ENCODE data around the gene LEF1.
"Not testable (repeated sequence)": the region's sequence is repeated elsewhere in the genome, so short reads cannot be mapped to it uniquely, and the experiment has no call there.

Gene LEF1

GRCh38 chr4:108029731-108030130 lies 139.0 kb downstream of the LEF1 start:
- no peaks in the 10 kb centered on the region for H3K9me3 Mint-ChIP-seq
- no peak for DNase-seq (ENCODE audit: low spot score)
- peaks cover 43% of the 10 kb centered on the region for H3K4me1 Mint-ChIP-seq (ENCODE audit: low read depth)
- no peaks in the 10 kb centered on the region for H3K27me3 Mint-ChIP-seq (ENCODE audit: low read depth)
- peaks cover 43% of the 10 kb centered on the region for H3K36me3 Mint-ChIP-seq (ENCODE audit: low read depth)
- H3K27ac Mint-ChIP-seq = peak overlapping the region; percentile 88
- peak overlapping the region; percentile 56 for H3K4me3 Mint-ChIP-seq

- H3K27ac Mint-ChIP-seq = peak overlapping the region; percentile 79
- peaks cover 38% of the 10 kb centered on the region for H3K4me1 Mint-ChIP-seq (ENCODE audit: low read depth)
- H3K27me3 Mint-ChIP-seq (ENCODE audit: low read depth) = no peaks in the 10 kb centered on the region
- no peaks in the 10 kb centered on the region for H3K9me3 Mint-ChIP-seq
- H3K4me3 Mint-ChIP-seq = peak overlapping the region; percentile 56
- DNase-seq (ENCODE audit: low spot score) = peak; percentile 61
- H3K36me3 Mint-ChIP-seq (ENCODE audit: low read depth) = peaks cover 42% of the 10 kb centered on the region
These were observed 139.6 kb downstream of the LEF1 start for GRCh38 chr4:108029016-108029720.

DNA sequence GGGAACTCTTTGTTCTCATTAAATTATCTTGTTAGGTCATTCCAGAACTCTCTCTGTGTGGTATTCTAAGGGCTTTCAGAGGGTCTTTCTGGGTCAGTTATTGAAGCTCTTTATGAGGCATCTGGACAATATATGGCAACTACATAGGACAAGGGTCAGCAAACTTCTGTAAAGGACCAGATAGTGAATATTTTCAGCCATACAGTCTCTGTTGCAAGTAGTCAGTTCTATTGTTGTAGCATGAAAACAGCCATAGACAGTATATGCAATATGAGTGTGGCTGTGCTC lies 143.9 kb downstream of the LEF1 start:
- Mint-ChIP-seq H3K4me1 (ENCODE audit: low read depth) (peaks cover 30% of the 10 kb centered on the region), H3K4me3 (no peak overlapping the region), H3K36me3 (ENCODE audit: low read depth) (peaks cover 46% of the 10 kb centered on the region), H3K9me3 (no peaks in the 10 kb centered on the region), H3K27me3 (ENCODE audit: low read depth) (no peaks in the 10 kb centered on the region), H3K27ac (no peak overlapping the region)
- DNase-seq (ENCODE audit: low spot score) = no peak

DNA sequence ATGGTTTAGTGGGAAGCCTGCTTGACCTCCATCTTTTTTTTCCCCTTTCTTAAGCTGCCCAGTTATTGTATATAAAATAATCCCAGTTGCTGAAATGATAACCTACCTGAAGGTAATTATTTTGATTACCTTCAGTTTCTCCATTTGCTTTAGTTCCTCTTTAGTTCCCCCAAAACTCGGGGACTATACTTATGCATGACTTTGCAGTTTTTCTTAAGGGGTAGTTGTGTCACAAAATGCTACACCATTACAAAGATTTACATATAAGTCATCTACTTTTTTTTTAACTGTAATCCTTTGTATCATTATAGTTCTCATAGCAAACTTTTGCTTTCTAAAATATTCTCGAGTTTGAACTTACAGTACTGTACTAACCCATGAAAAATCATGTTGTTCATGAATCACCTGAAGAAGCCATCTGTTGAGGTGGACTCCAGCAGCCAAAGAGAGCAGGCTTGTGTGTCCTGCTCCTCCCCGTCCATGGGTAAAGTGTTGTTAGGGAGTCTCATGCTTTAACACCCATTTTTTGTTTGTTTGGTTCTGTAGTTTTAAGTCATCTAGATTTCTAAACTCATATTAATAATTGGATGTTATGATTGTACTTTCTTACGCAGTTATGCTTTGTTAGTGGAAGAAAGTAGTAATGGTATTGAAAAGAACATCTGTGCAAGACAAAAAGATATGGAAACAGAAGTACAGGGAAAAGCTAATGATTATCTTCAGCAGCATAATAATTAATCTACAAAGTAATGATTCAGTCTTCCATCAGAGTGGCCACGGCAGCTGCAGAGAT lies 144.5 kb downstream of the LEF1 start:
- DNase-seq (ENCODE audit: low spot score) = no peak
- Mint-ChIP-seq H3K27ac (no peak overlapping the region), H3K4me1 (ENCODE audit: low read depth) (peaks cover 25% of the 10 kb centered on the region), H3K27me3 (ENCODE audit: low read depth) (no peaks in the 10 kb centered on the region), H3K4me3 (no peak overlapping the region), H3K9me3 (no peaks in the 10 kb centered on the region), H3K36me3 (ENCODE audit: low read depth) (peaks cover 46% of the 10 kb centered on the region)

GRCh38 chr4:108018884-108019187 lies 149.9 kb downstream of the LEF1 start:
- Mint-ChIP-seq H3K4me1 (ENCODE audit: low read depth) (peaks cover 14% of the 10 kb centered on the region), H3K36me3 (ENCODE audit: low read depth) (peaks cover 36% of the 10 kb centered on the region), H3K4me3 (no peak overlapping the region), H3K27me3 (ENCODE audit: low read depth) (no peaks in the 10 kb centered on the region), H3K27ac (no peak overlapping the region), H3K9me3 (no peaks in the 10 kb centered on the region)
- DNase-seq (ENCODE audit: low spot score) = no peak

DNA sequence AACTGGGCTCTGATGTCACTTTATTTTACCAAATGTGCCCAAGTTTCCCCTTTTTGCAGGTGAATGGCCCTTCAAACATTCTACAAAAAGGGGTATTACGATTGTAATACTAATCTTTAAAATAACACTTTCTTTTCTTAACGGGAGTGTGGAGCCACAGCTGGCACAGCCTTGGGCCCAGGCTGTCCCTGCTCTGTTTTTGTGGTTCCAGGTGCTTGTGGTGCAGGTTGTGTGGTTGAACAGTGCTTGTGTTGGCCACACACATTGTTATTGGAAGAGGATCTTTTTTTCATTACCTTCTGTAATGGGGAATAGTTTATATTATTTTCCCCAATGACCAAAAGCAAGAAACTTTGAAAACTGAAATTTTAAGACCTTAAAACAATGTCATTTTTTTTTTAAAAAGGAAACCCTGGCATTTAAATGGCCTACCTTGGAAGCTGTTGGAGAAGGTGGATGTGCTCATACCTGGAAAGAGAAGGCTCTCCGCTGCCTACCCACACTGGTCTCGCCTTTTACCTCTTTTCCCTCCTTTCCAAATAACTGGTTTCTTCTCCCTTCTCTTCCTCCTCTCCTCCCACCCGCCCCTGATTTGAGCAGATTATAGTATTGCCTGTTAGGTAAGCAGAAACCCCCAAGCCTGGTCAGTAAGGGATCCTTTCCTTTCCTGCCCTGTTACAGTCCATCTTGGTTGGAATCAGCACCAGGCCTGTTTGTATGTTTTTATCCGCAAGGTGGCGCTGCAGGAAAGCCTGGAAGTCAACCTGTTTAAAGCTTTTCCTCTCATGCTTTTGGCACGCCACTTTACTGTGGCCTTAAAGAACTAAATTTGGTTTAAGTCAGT lies 150.5 kb downstream of the LEF1 start:
- H3K36me3 Mint-ChIP-seq (ENCODE audit: low read depth) = peaks cover 34% of the 10 kb centered on the region
- no peak overlapping the region for H3K4me3 Mint-ChIP-seq

GRCh38 chr4:108013955-108014354 lies 154.8 kb downstream of the LEF1 start:
- Mint-ChIP-seq H3K36me3 (ENCODE audit: low read depth) (peaks cover 41% of the 10 kb centered on the region), H3K9me3 (no peaks in the 10 kb centered on the region), H3K4me1 (ENCODE audit: low read depth) (peaks cover 4% of the 10 kb centered on the region), H3K4me3 (no peak overlapping the region), H3K27ac (no peak overlapping the region), H3K27me3 (ENCODE audit: low read depth) (no peaks in the 10 kb centered on the region)
- DNase-seq (ENCODE audit: low spot score) = no peak

More for the DNA sequence above, 150.5 kb downstream of the LEF1 start:
- peak; percentile 67 for DNase-seq (ENCODE audit: low spot score)
- H3K9me3 Mint-ChIP-seq = no peaks in the 10 kb centered on the region
- H3K4me1 Mint-ChIP-seq (ENCODE audit: low read depth) = peaks cover 12% of the 10 kb centered on the region
- H3K27me3 Mint-ChIP-seq (ENCODE audit: low read depth) = no peaks in the 10 kb centered on the region
- no peak overlapping the region for H3K27ac Mint-ChIP-seq

DNA sequence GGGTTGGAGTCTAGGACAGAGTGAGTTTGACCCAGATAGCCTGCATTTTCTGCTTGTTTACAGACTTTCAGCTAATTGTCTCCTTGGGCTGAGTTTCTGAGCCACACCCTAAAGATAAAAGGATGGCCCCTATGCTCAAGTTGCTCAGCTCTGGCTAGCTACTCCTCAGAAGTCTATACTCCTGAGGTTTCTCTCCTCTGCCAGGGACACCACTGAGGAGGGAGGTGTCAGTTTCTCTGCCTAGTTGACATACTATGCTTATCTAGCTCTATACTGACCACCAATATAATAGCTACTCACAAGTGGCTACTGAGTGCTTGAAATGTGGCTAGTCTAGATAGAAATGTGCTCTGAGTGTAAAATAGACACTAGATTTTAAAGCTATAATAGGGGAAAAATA lies 155.4 kb downstream of the LEF1 start:
- H3K4me1 Mint-ChIP-seq (ENCODE audit: low read depth) = peaks cover 3% of the 10 kb centered on the region
- H3K9me3 Mint-ChIP-seq = no peaks in the 10 kb centered on the region
- H3K27me3 Mint-ChIP-seq (ENCODE audit: low read depth) = no peaks in the 10 kb centered on the region
- no peak overlapping the region for H3K4me3 Mint-ChIP-seq
- no peak for DNase-seq (ENCODE audit: low spot score)
- H3K36me3 Mint-ChIP-seq (ENCODE audit: low read depth) = peaks cover 41% of the 10 kb centered on the region
- no peak overlapping the region for H3K27ac Mint-ChIP-seq

DNA sequence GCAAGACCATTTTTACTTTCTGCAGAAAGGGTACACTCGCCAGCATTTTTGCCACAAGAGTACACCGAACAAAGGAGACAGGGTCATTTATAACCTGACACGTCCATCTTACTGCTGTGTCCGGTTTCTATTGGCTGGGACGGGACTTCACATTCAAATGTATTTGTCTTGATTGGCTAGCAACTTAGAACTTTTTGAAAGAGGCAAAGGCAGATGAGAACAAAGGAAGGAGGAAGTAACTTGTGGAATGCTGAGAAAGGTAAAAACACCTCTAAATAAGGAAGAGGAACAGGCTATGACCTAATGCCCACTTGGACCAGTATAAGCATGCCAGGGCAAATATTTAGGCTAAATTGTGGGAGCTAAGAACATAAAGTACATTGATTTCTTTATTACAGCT lies 156.3 kb downstream of the LEF1 start:
- DNase-seq (ENCODE audit: low spot score); H3K27ac Mint-ChIP-seq; H3K4me3 Mint-ChIP-seq; H3K4me1 Mint-ChIP-seq (ENCODE audit: low read depth); H3K9me3 Mint-ChIP-seq; H3K27me3 Mint-ChIP-seq (ENCODE audit: low read depth): not testable (repeated sequence)
- H3K36me3 Mint-ChIP-seq (ENCODE audit: low read depth) = peaks cover 39% of the 10 kb centered on the region

DNA sequence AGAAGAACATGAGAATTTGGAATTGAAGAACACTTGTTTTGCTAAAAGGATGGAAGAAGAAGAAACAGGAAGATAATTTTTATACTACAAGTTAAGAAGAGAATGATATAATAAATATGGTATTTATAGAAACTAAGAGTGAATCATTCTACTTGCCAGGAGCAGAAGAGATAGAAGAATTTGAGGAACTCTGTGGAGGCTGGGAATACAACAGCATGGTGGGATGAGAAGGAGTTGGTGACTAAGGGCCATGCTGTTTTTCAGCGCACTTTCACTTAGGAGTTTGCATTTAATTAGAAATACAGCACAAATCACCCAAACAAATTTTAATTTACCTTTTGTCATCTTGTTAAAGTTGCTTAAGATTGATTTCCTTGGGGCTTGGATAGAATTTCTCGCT lies 158.6 kb downstream of the LEF1 start:
- no peak for DNase-seq (ENCODE audit: low spot score)
- no peaks in the 10 kb centered on the region for H3K27me3 Mint-ChIP-seq (ENCODE audit: low read depth)
- no peak overlapping the region for H3K27ac Mint-ChIP-seq
- peaks cover 8% of the 10 kb centered on the region for H3K4me1 Mint-ChIP-seq (ENCODE audit: low read depth)
- H3K9me3 Mint-ChIP-seq = no peaks in the 10 kb centered on the region
- peaks cover 28% of the 10 kb centered on the region for H3K36me3 Mint-ChIP-seq (ENCODE audit: low read depth)
- H3K4me3 Mint-ChIP-seq = no peak overlapping the region

DNA sequence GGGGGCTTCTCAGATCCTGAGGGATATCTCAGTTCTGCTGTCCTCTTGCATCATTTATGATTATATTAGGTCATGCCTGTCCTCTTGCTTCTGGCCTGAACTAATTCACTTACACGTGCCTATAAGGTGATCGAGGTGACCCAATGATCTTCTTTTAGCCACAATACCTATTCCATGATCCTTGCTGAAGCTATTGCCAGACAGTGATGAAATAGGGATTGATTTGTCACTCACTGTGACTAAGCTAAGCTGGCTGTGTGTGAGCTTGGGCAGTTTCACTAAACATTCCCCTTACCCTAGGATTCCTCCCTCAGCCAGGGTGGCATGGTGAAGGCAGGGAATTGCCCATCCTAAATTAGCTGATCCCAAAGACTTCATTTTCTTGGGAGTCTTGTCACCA lies 160.0 kb downstream of the LEF1 start:
- Mint-ChIP-seq H3K27ac (no peak overlapping the region), H3K4me3 (no peak overlapping the region), H3K36me3 (ENCODE audit: low read depth) (peaks cover 22% of the 10 kb centered on the region), H3K9me3 (no peaks in the 10 kb centered on the region), H3K4me1 (ENCODE audit: low read depth) (peaks cover 11% of the 10 kb centered on the region), H3K27me3 (ENCODE audit: low read depth) (no peaks in the 10 kb centered on the region)
- no peak for DNase-seq (ENCODE audit: low spot score)

GRCh38 chr4:108007984-108008383 lies 160.7 kb downstream of the LEF1 start:
- peaks cover 22% of the 10 kb centered on the region for H3K36me3 Mint-ChIP-seq (ENCODE audit: low read depth)
- no peaks in the 10 kb centered on the region for H3K9me3 Mint-ChIP-seq
- no peak for DNase-seq (ENCODE audit: low spot score)
- H3K4me3 Mint-ChIP-seq = no peak overlapping the region
- H3K4me1 Mint-ChIP-seq (ENCODE audit: low read depth) = peaks cover 11% of the 10 kb centered on the region
- no peak overlapping the region for H3K27ac Mint-ChIP-seq
- no peaks in the 10 kb centered on the region for H3K27me3 Mint-ChIP-seq (ENCODE audit: low read depth)

- H3K4me1 Mint-ChIP-seq (ENCODE audit: low read depth) = peaks cover 11% of the 10 kb centered on the region
- H3K4me3 Mint-ChIP-seq = no peak overlapping the region
- H3K36me3 Mint-ChIP-seq (ENCODE audit: low read depth) = peaks cover 14% of the 10 kb centered on the region
These were observed 162.4 kb downstream of the LEF1 start for GRCh38 chr4:108006361-108006760.

DNA sequence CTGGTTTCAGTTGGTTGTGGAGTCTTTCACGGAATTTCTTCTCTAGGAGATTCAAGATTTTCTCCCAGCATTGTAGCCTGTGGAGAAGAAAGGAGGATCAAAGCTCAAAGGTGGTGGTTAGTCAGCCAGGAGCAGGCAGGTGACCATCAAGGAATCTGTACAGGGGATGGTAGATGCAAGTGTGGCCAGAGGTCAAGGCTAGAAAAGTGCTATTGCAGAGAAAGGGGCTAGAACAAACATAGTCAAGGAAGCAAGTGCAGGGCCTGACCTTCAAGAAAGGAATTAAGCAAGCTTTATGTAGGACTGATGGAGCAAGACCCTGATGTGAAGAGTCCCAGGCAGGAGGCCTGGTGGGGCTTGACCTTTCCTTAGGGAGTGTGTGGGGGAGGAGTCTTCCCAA lies 162.9 kb downstream of the LEF1 start:
- H3K9me3 Mint-ChIP-seq = no peaks in the 10 kb centered on the region
- H3K36me3 Mint-ChIP-seq (ENCODE audit: low read depth) = peaks cover 16% of the 10 kb centered on the region
- H3K4me3 Mint-ChIP-seq = no peak overlapping the region
- no peaks in the 10 kb centered on the region for H3K27me3 Mint-ChIP-seq (ENCODE audit: low read depth)
- no peak overlapping the region for H3K27ac Mint-ChIP-seq
- peaks cover 15% of the 10 kb centered on the region for H3K4me1 Mint-ChIP-seq (ENCODE audit: low read depth)
- DNase-seq (ENCODE audit: low spot score) = no peak

More at GRCh38 chr4:108006361-108006760, 162.4 kb downstream of the LEF1 start:
- Mint-ChIP-seq H3K9me3 (no peaks in the 10 kb centered on the region), H3K27ac (no peak overlapping the region), H3K27me3 (ENCODE audit: low read depth) (no peaks in the 10 kb centered on the region)
- no peak for DNase-seq (ENCODE audit: low spot score)

Data from T-helper 2 cell treated with Interferon-gamma antibody and Interleukin-4, amounts not matched to agents 5 μg/mL and 100 μg/mL, for 36 hours (primary cell).